HG02981 (cell line): Measurements from ENCODE around the gene KLK14.

Experiments used
- ATAC-seq: cut with Tn5 transposase; IDR thresholded peaks from one replicate; pipeline ENCODE4 v1.9.1; 2021; ENCODE audit warnings: mild to moderate bottlenecking, moderate library complexity; ENCODE audit not compliant: unreplicated experiment

Gene KLK14

DNA sequence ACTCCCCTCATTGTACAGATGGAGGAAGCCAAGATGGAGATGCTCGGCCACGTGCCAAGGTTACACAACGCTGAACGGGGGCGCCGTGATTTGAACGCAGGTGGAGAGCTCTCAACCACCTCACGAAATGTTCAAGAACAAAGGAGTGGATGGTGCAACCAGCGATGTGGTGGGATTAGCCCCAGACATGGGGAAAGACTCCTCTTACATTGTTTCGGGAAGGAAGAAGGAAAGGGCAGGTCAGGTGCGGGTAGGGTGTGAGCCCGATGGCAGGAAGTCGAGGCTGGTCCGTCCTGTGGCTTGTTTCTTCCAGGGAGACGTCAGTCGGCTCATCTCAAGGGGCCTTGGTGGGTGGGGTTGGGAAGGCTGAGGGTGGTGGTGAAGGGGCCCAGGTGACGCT is 7.1 kb upstream of the KLK14 start:
- no peak for ATAC-seq

DNA sequence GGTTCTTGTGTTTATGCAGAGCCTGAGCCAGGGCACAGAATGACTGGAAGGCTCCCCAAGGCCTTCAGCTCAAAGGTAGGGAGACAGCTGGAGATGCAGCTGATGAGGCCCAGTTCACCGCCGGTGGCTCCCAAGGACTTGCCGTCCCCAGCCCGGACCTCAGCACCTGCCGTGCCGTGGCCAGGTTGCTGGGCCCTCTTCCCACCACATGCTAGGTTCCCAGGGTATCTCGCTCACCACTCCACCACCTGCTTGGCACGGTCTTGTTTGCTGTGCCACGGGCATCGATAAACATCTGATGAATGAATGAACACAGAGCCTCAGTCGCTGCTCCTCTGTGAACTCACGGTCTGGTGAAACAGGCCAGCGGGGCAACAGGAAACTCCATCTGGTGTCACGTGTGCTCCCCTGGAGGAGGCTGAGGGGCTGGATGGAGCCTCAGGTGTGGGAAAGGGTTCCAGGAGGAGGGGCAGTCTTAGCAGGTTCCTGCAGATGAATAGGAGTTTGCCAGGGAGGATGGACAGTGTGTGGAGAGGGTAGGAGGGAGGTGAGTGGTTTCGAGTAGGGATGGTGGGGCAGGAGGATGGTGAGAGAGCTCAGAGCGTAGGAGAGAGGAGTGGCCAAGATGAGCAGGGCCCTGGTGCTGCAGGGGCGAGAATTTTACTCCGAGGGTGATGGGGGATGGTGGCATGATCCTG is 3.6 kb upstream of the KLK14 start:
- no peak for ATAC-seq

DNA sequence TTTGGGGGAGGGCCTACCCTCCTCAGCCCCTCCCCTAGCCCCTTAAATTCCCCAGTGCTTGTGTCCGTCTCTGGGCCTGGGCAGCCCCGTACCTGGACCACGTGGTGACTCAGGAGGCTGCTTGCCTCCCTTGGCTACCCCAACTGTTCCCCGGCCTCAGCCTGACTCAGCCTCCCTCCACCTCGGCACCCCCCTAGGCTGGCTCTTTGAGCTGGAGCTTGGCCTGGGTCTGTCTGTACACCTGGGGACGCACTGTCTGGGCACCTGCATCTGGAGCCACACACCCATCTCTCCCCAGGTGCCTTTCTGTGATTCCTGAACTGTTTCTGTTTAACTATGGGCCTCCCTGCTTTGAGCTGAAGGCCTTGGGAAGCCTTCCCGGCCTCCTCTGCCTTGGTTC is 1.8 kb upstream of the KLK14 start:
- ATAC-seq = no peak

DNA sequence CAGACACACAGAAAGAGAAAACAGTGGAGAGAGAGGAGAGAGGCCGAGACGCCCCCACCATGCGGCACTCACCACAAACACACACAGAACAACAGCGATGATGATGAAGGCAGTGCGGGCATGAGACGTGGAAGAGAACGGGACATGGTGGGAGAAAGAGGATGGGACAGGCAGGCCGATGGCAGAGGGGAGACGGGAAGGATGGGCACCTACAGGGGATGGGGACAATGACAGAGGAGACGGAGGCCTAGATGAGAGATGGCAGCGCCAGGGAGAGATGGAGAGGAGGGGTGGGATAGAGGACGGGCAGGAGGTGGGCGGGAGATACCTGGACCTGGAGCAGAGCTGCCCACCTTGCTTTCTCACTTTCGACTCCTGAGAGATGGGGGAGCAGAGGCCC is 1.1 kb upstream of the KLK14 start:
- ATAC-seq = no peak

DNA sequence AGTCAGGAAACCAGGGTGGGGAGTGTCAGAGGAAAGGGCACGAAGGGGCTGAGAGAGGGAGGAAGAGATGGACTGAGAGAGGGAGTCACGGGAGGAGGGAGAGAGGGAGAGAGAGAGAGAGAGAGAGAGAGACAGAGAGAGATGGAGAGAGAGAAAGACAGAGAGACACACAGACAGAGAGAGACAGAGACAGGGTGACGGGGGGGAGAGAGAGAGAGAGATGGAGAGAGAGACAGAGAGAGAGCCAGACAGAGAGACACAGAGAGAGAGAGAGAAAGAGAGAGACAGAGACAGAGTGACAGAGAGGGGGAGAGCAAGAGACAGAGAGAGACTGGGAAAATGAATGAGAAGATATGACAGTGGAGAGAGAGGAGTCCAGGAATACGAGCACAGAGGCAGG is 494 bp upstream of the KLK14 start:
- no peak for ATAC-seq

DNA sequence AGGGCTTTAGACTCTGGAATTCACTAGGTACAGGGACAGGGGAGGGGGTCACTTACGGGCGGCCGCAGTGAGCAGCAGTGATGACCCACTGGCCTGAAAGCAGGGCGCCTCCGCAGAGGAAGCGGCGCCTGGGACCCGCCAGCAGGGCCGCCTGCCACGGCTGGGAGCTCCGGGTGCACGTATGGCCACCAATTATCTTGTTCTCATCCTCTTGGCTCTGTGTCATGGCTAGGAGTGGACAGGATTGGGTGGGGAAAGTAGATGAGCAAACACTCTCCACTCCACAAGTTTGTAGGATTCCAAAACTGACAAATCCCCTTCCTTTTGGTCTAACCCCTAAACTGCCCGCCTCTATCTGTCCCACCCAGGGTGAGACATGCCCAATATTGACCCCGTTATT is 1.2 kb downstream of the KLK14 start:
- ATAC-seq = no peak

DNA sequence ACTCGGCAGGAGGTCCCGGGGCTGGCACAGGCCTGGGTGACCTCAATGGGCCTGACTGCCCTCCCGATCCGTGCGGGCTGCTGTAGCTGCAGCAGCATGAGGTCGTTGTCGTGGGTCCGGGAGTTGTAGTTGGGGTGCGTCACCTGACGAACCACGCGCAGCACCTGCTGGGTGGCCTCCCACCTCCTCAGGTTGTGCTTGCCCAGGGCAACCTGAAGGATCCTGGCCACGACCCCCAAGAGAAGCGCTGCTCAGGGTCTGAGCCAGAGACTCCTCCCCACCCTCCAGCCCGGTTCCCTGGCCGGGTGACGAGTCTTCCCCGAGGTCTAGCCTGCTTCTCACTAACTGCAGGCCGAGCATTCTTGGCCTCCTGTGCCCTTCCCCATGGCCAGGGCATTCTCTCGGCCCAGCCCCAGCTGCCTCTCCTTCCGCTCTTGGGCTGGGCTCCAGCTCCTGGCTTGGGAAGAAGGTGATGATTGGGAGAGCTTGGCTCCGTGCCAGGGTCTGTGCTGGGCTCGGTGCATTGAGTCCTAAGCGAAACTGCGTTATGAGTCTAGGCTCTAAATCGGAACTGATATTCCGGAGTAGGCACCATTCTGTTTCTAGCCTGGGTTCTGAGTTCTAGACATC is 3.1 kb downstream of the KLK14 start:
- ATAC-seq = no peak

DNA sequence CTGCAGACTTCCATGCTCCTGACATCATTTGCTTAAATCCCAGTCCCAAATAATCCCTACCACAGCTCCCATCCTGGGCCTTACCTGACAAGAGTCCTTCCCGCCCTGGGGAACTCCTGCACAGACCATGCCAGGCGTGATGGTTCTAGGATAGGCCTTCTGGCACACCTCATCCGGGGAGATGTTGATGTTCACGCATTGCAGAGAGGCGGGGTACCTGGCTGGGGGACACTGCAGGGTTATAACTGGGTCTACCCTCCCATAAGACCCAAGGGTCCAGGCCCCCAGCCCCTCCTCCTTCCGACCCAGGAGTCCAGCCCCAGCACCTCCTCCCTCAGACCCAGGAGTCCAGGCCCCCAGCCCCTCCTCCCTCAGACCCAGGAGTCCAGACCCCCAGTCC is 4.0 kb downstream of the KLK14 start:
- ATAC-seq = no peak

DNA sequence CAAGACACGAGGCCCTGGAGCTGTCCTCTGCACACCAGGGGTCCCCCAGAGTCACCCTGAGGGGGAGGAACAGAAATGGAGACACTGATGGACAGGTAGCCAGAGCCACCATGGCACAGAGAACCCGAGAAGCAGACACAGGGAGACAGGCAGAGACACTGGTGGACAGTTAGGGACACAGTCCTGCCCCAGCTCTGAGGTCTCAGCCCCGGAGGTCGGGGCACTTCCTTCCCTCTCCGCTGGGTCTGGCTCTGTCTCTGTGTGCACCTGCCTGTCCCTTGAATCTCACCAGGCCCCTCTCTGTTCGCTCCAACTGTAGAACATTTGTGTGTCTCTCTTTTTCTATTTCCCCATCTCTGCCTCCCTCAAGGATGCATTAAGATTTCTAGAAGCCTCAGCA is 4.6 kb downstream of the KLK14 start:
- ATAC-seq = no peak

DNA sequence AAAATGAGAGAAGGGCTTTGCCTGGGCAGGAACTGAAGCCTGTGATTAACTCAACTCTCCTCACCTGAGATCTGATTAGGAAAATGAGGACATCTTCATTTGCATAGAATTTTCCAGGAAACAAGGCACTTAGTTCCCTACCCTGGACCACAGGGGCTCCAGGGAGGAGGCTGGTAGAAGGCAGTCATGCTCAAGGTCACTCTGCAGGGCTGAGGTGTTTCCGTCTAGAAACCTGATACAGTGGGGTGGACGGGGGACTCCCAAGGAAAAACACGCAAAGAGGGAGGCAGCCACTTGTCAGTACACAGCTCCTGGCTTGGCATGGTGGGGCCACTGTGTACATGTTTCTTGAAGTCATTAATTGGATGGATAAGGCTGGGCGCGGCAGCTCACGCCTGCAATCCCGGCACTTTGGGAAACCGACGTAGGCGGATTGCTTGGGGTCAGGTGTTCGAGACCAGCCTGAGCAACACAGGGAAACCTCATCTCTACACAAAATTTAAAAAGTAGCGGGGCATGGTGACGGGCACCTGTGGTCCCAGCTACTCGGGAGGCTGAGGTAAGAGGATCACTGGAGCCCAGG is 6.0 kb downstream of the KLK14 start:
- ATAC-seq = no peak

DNA sequence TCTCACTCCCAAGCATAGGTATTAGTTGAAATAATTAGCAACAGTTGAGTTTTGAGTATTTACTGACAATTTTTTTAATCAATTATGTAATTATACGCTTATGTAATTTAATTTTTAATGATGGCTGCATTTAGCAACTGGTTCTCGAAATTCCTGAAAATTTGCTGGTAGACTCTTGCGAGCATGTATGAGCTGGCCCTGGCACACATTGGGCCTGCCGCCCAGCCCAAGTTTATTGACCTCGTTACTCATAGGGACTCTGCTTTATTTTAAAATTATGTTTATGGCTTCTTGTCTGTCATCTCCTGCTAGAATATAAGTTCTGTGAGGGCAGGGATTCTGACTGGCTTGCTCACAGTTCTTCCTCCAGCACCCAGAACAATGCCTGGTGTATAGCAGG is 6.7 kb downstream of the KLK14 start:
- ATAC-seq = no peak

DNA sequence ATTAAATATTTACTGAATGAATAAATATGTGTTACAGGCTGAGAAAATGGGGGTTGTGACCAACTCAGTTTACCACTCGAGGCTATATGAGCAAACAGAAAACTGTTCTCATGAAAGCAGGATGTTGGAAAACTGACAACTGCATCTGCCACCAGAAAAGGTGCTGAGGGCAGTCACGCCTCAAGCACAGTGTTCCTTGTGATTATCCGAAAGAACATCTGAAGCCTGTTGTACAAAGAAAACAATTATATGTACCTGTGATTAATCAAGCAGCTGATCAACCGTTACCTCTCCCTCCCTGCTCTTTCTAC is 11.6 kb downstream of the KLK14 start:
- ATAC-seq = no peak

DNA sequence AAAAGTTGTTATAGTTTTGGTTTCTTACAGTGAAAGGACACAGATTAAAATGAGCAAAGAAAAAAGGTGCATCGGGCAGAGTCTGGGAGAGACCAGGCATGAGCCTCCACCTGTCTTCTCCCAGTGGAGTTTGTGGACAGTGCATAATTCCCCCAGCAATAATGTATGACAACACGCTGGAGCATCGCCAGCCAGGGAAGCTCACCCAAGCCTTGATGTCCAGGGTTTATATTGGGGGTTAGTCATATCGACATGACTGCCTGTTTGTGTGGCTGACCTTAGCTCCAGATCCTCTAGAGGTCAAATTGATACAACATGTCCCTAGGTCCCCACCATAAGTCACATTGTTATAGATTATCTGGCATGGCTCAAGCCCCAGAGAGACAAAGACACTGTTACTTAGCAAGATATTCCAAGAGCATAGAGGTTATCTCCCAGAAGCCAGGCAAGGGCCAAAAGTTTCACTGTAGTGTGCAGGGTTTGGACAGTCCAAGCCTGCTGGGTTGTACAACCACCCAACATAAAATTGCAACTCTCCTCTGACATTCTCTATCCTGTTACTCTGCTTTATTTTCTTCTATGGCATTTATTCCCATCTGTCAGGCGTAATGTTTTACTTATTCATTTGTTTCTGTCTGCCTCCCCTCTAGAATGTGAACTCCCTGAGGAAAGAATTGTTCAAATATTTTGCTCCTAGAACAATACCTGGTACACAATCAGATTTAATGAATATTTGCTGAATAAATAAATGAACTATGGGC is 12.2 kb downstream of the KLK14 start:
- no peak for ATAC-seq

DNA sequence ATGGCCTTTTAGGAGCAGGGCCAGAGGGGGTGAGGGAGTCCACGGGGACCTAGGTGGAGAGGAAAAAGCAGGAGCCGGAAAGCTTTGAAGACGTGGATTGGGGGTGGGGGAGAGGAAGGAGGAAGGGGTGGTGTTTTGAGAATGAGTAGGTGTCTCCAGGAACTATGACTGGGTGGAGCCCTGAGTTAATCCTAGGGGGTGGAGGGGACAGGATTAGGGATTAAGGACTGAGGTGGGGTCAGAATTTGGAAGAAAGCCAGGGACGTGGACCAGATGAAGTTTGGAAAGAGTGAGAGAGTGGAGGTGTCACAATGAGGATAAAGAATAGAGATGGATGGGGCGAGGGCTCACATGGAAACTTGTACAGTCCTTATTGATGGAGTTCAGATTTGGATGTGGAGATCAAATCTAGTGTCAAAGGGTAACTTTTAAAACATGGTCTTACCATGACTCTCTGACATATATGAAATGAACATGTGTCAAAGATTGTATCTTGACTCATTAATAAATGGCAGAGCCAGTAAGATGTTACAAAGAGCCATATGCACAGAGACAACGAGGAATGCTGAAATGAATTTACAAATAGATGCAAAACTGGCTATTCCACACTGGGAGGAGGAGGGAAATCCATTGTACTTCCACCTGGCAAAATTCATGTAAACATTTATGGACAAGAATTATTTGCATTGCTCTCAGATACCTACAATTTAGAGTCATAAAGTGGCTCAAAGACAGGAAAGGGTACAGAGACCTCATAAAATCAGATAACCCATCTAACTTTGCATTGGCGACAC is 16.1 kb downstream of the KLK14 start:
- no peak for ATAC-seq

DNA sequence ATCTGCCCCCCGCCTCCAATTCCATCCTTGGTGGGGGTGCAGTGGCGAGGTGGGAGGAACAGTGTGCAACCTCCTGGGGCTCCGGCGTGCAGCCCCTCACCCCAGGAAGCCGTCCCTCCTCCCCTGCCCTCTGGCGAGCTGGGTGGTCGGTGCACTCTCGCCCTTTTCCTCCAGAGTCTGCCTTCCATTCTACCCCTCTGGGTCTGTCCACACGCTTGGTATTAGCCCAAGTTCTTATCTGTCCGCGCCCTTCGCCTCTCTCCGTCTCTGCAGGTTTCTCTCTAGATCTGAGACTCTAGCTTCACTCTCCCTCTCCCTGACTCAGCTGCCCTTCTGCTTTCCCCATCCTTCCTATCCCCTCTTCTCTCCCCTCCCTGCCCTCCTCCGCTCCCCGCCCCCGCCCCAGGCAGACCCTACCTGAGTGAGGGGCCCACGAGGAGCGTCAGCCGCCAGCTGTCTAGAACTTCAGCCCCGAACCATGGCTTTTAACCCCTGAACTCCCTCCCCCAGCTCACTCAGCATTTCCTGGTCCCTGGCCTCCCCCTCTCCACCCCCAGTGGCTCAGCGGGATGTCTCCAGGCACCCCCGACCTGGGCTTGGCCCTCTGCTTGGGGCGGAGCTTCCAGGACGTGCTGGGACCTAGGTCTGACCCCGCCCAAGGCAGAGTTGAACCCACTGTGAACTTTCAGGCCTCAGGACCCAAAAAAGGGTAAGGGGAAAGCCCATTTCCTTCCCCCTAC is 17.3 kb downstream of the KLK14 start:
- no peak for ATAC-seq

DNA sequence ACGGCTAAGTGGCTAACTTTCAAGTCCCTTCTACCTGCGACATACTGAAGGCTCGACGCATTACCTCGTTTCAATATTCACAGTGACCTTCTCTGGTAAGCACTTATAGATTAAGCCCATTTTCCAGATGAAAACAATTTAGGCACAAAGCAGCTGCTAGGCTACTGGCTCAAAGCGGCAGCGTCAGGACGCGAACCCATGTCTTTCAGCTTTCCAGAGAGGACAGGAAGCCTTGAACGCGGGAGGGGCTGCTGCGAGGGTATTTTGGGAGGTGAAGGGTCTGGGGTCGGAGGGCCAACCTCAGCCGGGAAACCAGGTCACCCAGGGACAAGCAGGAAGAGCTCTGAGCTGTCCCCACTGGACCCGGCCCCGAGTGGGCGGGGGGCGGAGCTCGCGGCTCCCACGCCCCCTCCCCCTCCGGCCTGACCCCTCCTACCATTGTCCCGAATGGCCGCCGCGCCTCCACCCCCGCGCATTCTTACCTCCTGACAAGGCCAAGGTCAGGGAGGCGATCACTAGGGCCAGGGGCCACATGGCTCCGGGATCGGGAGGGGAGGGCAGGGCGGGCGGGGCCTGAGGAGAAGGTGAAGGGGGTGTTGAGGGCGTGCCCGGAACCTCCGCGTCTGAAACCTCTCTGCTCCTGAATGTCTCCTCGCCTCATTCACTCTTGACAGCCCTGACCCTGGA is 18.0 kb downstream of the KLK14 start, which contains the start of gene KLK13:
Gene KLK13 (minus strand): TSS at position 559 of the 687 bp plus-strand sequence. CDS start 25 bp downstream, at position 534.
- no peak for ATAC-seq

DNA sequence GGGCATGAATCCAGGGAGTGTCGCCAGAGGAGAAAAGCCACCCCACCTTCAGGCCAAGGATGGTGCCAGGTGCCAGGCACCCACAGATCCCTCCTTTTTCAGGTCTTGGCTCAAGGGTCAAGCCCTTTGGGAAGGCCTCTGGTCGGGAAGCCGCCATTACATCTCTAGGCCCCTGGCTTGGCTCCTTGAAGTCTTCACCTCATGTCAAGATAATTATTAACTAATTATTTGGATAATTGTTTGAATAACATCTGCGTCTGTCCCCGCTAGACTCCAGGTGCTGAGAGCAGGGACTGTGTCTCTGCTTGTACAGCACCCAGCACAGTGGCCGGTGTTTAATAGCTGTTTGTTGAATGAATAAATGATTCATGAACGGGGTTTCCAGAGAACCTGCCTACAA is 19.0 kb downstream of the KLK14 start:
- no peak for ATAC-seq

DNA sequence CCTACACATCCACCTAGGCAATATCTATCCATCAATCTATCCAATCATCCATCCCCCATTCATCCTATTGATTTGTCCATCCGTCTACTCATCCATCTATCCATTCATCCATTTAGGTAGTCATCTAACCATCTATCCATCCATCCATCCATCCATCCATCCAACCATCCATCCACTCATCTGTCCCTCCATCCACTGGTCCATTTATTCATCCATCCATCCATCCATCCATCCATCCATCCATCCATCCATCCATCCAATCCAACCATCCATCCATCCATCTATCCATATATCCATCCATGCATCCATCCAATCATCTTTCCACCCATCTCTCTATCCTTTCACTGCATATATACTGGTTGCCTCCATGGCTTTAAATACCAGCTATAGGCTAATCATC is 21.7 kb downstream of the KLK14 start:
- no peak for ATAC-seq

DNA sequence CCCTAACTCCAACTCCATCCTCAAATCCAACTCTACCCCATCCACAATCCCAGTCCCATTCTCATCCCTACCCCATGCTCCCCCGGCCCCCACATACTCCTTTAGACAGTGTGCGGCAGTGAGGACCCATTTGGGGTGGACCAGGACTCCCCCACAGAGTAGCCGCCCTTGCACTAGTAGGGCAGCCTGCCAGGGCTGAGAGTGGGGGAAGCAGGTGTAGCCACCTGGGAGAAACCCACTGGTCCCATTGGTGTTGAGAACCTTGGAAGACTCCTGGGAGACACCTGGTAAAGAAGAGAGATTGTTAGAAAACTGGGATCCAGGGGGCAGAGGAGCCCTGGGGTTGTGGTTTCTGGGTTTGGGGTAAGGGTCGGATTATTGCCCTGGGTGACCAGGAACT is 22.4 kb downstream of the KLK14 start:
- ATAC-seq = no peak

DNA sequence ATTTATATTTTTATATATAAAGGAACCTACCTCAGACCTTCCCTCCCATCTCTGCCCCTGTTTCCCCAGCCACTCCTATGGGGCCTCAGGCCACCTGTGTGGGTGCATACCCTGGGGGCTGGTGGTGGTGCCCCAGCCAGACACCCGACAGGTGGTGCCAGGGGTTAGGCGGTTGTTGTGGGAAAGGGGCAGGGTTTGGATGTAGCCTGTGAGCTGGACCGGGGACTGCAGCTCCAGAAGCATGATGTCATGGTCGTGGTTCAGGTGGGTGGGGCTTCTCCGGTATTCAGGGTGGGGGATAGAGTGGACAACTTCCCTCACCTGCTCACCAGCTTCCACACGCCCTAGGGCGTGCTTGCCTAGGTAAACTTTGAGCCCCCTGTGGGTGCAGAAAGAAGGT is 23.0 kb downstream of the KLK14 start:
- ATAC-seq = no peak
